HG03097 (cell line): ENCODE results near the gene CCDC88C.
A peak's percentile ranks its signal among the peaks of the same experiment; 100 is the strongest.

ENCODE experiments used
- ATAC-seq: cut with Tn5 transposase; IDR thresholded peaks from one replicate; pipeline ENCODE4 v1.9.1; 2021; ENCODE audit not compliant: unreplicated experiment, low FRiP score

Gene CCDC88C

DNA sequence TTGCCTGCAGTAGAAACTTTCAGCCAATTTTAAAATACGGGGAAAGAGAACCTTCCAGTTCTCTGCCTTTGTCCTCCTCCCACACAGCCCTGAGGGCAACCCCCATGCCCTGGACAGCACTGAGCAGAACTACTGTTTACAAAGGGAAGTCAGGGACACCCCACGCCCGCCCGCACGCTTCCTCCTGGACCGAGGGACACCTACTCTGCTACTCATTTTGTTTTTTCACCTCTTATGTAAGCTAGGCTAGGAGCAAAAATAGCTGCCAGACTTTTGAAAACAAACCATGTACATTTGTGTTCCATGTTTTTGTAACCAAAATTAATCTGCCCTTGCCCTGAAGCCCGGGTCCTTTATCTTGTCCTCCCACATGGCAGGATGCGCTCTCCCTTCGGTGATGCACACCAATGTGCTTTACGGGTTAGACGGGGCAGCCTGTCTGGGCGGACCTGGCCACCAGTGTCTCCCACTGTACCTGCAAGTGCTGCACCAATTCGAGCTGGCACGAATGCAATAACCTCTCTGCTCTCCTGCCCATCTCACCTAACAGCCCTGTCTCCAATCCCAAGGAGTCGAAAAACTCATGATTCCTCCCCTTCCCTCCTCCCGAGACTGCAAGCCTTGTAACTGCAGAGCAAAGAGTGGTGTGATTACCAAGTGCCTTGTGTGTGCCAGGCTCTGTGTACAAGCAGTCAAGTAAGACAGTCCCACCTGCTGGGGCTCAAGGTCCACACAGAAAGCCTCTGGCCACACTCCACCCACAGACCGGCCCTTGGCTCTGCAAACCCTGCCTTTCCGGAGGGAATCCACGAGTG lies 85.2 kb downstream of the CCDC88C start:
- ATAC-seq = no peak

DNA sequence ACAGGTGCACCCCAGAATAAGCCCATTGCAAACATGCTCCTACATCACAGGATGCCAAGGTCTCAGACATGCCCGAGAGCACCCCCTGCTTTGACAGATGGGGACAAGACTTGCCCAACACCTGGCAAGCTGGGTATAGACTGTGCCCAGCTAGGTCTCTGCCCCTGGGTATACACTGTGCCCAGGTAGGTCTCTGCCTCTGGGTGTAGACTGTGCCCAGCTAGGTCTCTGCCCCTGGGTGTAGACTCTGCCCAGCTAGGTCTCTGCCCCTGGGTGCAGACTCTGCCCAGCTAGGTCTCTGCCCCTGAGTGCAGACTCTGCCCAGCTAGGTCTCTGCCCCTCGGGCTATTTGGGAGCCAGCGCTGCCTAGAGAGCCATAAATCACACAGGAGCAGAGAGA lies 85.9 kb downstream of the CCDC88C start:
- ATAC-seq = no peak

DNA sequence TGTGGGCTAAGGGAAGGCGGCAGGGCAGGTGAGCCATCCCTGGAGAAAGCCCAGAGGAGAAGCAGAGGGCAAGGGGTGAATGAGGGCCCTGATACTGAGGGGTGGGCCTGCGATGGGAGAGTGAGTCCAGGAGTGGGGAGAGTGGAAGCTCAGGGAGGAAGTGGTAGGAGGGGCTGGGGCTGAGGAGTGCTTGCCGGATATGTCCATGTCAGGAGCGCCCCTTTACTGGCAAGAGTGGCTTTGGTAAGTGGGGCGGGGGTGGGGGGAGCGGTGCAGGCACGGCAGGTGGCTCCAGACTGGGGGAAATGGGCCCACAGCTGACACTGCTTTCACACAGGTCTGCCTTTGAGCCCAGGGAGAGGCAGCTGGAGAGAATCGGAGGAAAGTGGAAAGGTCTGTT lies 86.8 kb downstream of the CCDC88C start:
- no peak for ATAC-seq

DNA sequence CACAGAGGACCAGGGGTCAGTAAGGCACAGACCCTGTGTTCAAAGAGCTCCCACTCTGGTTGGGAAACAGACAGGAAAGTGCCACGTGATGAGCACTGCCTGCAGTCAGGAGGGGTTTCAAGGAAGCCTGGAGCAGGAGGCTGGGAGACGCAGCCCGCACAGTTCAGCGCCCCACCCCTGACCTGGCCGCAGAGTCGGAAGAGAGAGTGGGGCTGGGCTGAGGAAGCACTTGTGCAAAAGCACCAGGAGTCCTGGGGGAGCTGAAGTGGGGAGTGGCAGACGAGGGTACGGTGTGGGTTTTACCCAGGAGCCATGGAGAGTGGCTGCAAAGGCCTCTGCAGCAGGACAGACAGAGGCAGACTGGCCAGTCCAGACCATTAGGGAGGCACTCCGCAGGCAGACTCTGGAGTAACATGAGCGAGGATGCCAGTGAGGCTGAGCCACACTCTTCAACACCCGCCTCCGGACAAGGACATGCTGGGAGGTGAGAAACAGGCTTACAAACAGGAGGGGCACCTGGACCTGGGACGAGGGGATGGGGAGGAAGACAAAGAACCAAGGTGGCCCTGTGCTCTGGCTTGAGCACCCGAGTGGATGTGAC lies 87.4 kb downstream of the CCDC88C start:
- ATAC-seq = no peak

DNA sequence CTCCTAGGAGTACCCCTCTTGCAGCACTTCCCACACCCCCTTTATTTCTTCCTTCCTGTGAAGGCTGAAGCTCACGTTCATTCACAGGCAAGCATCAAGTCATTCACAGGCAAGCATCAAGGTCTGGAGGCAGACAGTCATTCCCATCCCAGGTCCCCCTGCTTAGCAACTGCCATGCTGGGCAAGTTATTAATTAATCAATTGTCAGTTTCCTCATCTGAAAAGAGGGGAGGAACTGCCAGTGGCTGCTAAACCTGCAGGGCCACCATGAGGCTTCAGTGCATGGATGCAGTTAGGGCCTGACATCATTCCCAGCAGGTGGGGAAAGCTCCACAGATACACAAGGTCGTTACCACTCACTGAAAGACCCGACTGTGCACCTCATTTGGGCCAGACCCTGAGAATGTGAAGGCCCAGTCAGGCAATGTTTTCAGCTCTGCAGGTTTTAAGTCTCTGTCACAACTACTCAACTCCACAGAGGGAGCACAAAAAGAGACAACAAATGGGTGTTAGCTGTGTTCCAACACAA lies 88.1 kb downstream of the CCDC88C start:
- no peak for ATAC-seq

DNA sequence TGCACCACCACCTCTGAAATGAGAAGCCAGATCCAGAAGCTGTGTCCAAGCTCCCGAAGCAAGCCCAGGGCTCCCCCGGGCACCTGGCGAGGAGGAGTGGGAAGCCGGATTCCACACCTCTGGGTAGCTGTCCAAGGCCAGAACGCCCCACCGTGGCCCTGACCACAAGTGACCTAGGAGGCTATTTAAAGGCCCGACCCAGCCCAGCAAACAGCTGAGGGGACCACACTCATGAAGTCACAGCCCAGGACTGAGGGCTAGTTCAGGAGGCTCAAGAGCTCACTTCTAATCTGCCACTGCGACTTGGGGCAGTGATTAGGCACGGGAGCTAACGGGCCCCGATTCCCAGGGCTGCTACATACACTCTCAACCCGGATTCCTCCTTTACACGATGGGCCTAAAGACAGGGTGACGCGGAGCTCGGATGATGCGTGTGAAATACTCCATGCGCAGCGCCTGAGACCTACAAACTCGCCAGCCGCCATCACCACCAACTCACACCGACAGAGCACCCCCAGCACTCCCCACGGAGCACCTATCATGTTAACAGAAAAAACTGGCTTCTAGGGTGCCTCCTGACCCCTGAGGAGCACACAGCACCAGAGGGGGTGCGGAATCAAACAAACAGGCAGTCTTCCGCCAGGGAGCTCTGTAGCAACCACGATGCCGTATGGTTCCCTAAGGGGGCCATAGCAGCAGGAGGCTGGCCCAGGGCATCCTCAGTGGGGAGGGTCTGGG lies 89.1 kb downstream of the CCDC88C start:
- ATAC-seq = no peak

DNA sequence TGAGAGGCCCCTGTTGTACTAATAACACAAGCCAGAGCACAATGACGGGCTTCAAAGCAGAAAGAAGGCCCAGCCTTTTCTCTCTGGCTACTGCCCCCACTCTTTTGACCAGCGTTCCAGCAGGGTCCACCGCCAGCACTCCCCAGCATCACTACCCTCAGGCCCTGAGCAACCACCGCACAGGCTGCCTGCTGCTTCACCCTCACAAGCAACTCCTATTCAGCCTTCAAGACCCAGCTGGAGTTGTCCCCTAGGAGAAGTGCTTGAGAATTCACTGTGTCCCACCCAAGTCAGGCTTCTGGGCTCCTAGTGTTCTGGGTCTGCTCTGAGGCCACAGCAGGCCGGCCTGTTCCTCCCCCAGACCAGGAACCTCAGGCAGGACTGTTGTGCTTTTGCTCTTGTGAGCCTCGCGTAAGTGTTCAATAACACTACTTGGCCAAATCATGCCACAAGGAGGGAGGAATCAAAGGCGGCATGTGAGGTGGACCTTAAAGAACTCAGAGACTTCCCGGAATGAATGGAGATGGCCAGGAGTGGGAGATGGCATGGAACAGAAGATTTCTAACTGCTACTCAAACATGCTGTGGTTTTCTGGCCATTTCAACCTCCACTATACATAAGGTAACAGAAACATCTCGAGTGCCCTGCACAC lies 89.8 kb downstream of the CCDC88C start:
- no peak for ATAC-seq

DNA sequence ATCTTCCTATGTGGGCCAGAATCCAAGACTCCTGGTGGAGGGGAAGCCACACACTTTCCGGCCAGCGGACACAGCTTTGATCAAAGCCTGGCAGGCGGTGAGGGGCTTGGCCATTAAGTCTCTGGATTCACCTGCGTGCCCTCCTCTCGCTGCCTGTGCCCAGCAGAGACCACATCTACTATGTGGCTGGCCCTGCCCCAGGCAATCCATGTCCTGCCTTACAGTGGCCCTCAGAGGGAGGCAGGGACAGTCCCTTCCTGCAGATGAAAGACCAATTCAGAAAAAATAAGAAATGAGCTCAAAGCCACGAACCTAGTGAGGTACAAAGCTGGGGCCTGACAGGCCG lies 90.4 kb downstream of the CCDC88C start:
- no peak for ATAC-seq

DNA sequence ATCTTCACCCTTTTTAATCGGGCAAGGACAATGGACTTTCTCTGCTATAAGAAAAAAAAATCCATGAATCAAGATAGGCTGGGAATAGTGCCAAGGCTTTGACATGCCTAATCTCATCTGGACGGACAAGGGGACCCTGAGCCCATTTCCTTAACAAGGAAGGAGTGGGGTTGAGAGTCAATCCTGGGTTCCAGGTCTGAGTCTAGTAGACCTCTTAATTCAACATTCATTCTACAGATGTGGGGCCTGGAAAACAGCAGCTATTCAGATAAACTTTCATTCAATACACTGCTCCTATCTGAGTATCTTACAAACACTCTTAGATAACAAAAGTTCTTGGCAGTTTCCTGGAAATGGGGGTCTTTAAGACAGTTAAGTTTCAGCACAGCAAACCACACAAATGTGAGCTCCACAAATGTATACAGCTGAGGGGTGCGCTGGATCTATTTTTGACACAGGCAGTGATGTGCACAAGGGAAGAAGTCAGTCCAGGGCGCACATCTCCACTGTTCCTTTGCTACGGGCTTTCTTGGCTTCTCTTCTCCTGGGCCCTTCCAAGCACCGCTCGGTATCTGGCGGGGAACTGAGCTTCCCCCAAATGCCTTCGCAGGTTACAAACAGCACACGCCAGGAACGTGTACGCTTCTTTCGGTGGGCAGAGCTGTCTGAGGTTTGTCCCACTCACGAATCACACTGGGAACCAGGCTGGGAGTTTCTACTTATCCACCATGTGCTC lies 90.9 kb downstream of the CCDC88C start:
- ATAC-seq = no peak

DNA sequence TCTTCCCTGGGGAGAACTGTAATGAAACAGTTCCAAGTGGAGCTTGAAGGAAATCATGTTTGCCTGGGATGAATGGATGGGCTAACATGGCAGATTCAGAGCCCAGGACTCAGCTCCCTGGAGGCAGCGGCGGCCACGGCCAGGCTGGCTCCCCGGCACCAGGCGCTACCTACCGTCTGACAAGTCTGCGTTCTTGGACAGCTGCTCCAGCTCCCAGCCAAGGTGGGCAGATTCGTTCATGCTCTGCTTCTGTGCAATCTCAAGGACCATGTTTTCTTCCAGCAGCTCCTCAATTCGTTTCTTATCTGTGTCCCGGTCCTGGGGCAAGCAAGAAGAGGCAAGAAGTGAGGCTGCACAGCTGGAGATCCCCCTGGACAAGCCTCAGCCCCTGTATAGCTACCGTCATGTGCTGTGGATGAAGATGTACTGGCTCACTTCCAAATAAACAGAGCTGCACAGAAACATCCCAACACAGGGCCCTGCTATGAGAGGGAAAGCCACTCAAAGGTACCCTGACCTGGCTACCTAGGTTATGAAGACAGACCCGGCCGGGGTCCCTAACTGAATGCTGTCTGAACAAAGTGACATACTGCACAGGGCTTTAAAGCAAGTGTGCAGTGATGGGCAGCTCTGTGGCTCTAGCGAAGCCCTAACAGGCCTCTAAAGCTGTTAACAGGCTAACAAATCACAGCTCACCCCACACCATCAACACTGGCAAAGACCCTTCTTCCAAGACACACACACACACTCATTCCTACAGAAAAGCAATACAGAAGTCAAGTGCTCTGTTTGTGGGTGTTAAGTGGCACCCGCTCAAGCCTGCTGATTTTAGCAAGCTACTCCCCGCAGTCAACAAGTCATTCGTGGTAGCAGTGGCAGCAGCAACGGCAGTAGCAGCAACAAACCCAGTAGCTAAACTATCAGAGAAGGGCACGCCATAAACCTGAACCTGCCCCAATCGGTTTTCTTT lies 92.7 kb downstream of the CCDC88C start:
- ATAC-seq = no peak

DNA sequence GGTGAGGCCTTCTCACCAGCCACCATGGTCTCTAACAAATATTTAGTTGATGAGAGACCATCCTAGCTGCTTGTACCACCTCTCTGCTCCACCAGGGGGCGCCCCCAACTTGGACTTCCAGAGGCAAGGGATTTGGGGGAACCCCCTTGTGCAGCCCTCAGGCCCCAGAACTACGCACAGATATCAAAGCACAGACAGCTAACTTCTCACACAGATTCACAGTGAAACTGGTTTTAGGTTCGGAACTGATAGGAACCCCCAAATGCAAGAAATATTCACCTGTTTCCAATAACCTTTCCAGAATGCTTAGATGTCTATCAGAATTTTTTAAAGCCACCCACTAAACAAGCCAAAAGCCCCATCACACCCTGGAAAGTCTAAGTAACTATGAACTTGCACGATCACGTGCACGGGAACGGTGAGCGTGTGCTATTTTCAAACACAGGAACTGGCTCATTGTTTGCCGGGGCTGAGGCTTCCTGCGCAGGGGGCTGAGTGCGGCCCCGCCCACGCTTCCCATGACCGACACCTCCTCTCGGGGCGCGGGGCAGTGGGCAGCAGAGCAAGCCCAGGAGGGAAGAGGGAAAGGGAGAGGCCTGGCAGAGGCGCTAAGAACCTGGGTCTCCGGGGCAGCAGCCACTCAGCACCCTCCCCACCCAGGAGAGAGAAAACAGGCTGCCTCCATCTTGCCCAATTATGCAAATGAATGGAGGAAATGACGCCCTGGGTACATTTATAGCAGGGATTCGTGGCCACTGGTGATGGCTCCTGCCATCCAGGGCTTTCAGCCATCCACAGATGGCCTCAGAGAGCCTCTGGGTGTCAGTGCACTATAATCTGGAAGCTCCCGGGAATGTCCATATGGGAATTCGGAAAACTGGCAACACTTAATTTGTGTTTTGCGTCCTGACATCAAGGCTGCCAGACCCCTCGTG lies 93.7 kb downstream of the CCDC88C start:
- ATAC-seq = peak; percentile 46

DNA sequence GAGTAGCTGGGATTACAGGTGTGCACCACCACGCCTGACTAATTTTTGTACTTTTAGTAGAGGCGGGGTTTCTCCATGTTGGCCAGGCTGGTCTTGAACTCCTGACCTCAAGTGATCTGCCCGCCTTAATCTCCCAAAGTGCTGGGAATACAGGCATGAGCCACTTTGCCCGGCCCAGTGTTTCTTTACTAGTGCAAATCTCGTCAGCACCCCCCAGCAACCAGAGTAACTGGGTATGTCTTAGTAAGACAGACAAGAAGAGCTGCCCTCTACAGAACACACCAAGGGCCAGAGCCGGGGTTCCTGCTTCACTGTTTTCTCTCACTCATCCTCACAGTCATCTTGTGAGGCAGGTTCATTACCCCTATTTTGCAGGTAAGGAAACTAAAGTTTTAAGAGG lies 94.6 kb downstream of the CCDC88C start:
- ATAC-seq = no peak

DNA sequence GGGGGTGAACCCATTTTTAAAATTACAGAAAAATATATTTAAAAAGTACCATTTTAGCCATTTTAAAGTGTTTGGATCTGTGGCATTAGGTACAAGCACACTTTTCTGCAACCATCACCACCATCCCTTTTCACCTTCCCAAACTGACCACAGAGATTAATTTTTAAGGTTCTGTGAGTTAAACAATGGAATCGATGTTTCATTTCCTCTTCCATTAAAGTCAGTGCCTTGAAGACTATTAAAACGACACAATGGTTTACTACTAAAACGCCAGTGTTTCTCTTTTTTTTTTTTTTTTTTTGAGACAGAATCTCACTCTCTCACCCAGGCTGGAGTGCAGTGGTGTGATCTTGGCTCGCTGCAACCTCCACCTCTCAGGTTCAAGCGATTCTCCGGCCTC lies 95.0 kb downstream of the CCDC88C start:
- no peak for ATAC-seq

DNA sequence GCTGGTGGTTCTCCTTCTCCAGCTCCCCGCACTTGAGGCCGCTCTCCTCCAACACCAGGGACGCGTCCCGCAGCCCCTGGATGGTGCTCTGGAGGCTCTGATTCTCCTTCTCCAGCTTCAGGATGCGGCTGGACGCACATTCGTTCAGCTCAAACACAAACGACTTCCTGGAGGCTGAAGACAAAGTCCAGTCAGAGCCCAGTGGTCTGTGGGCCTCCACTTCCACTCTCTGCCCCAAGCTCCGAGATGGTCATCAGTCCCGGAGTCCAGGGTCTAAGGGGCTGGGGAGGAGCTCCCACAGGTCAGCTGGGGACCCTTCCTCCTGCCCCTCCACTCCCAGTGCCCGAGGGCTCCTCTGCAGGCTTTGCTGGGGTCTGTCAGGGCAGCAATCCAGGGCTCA lies 96.5 kb downstream of the CCDC88C start:
- ATAC-seq = no peak

DNA sequence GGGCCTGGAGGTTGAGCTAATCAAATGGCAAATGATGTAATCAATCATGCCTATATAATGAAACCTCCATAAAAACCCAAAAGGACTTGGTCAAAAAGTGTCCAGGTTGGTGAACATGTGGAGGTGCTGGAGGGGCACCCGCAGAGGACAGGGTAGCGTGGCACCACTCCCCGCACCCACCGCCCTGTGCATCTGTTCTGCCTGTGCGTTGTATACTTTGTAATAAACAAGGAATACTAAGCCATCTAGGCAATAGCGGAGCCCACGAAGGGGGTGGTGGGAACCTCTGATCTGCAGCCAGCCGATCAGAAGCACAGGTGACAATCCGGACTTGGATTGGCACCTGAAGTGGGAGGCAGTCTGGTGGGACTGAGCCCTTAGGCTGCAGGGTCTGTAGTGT lies 97.4 kb downstream of the CCDC88C start:
- no peak for ATAC-seq

DNA sequence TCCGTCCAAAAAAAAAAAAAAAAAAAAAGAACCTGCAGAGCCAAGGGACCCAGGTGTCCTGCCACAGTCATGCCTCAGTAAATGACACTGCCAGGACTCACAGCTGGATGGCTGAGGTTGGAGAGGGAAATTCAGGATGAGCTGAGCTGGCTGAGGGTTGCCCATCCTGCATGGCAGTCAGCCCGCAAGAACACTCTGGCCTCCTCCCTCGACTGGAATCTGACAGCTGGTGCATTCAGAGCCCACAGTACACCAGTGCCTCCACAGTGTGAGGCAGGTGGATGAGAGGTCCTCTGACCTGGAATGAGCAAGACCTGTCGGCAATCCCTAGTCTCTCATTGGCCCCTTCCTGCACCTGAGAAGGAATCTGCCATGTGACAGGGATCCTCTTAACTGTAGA lies 98.7 kb downstream of the CCDC88C start:
- no peak for ATAC-seq

DNA sequence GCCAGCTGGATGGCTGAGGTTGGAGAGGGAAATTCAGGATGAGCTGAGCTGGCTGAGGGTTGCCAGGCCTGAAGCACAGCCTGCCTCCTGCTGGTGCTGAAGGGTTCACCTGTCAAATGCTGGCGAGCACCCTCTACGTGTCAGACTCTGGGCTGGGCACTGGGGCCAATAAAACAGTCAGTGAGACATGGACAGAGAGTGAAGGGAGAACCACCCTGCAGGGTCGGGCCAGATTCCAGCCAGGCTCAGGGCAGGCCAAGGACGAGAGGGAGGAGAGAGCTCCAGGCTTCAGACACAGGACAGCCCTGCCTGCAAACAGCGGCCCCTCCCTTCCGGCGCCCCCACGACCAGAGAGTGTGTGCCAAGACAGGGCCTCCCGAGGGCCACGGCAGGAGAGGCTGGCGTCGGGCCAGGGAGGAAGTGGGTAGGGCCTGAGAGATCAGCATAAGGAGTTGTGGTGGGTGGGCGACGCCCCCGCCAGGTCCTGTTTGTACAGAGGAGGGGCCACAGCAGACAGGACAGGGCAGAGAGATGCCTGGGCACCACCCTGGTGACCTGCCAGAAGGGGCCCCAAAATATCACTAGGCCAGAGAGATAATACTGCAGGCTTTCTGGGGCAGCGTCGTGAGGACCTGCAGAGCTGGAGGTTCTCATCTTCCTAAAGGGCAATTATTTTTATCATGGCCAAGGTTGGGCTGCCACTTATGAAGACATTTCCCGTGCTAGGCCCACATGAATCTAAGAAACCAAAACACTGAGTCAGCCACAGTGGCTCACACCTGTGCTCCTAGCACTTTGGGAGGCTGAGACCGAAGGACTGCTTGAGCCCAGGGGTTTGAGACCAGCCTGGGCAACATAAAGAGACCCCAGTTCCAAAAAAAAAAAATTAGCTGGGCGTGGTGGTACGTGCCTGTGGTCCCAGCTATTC lies 100.0 kb downstream of the CCDC88C start:
- no peak for ATAC-seq
